ENCODE data around the gene ESPN.

GRCh38 chr1:6466751-6467150, 42.2 kb downstream of the ESPN start:
- no peak for TF ChIP-seq POLR2AphosphoS5 (IDR thresholded peaks at IDR 0.05)
- TF ChIP-seq CTCF (IDR thresholded peaks at IDR 0.05): no peak
- TF ChIP-seq POLR2A (IDR thresholded peaks at IDR 0.05): no peak

All from transverse colon (tissue), 4 donors.